Activated CD4-positive, alpha-beta memory T cell treated with anti-CD3 and anti-CD28 coated beads, Interleukin-2, amount 10 ng/mL, durations not matched to agents 7 days and 5 days (primary cell): Measurements from ENCODE around the gene TMEM139. TPM values are rescaled to one million over a fixed set of nuclear protein-coding genes. Genes with fewer than 3 reads are reported as not detected.
"Not testable (repeated sequence)": the region's sequence is repeated elsewhere in the genome, so short reads cannot be mapped to it uniquely, and the experiment has no call there.

Source experiments
- CTCF ChIA-PET: fragments of 350-600 bp; sonication (Branson Sonifier 250); formaldehyde crosslinking; loops from one replicate; lab custom pipeline; 2021; ENCODE audit warnings: antibody characterized with exemption, inconsistent platforms; lab: Charles Lee
- POLR2A ChIA-PET: fragments of 350-600 bp; sonication (Branson Sonifier 250); formaldehyde crosslinking; loops from one replicate; lab custom pipeline; 2021; ENCODE audit warnings: antibody characterized with exemption; lab: Charles Lee
- DNase-seq: peaks from one replicate; pipeline ENCODE4 v3.0.0-alpha.2; 2020
- H3K27ac Mint-ChIP-seq: one replicate; pipeline ENCODE4 v1.8.0; 2021; ENCODE audit warnings: mild to moderate bottlenecking, mixed read lengths
- H3K27me3 Mint-ChIP-seq: one replicate; pipeline ENCODE4 v1.8.0; 2021; ENCODE audit warnings: mixed read lengths
- H3K36me3 Mint-ChIP-seq: one replicate; pipeline ENCODE4 v1.8.0; 2021; ENCODE audit warnings: low read depth, mixed read lengths
- H3K4me1 Mint-ChIP-seq: one replicate; pipeline ENCODE4 v1.8.0; 2021; ENCODE audit warnings: mixed read lengths
- H3K4me3 Mint-ChIP-seq: one replicate; pipeline ENCODE4 v1.8.0; 2021; ENCODE audit warnings: mild to moderate bottlenecking, mixed read lengths
- H3K9me3 Mint-ChIP-seq: one replicate; pipeline ENCODE4 v1.8.0; 2021; ENCODE audit warnings: mixed read lengths
- total RNA-seq, 2 experiments: library from RNA; stranded (reverse); gene quantifications; one replicate each; pipeline ENCODE4 v1.2.3, GENCODE V29; 2021

TMEM139 gene
- total RNA-seq, 2 experiments from 2014 or later, result 0.48 to 0.73 TPM

GRCh38 chr7:143259765-143260164 lies 25.0 kb upstream of the TMEM139 start:
- no peak overlapping the region for H3K4me3 Mint-ChIP-seq

DNA sequence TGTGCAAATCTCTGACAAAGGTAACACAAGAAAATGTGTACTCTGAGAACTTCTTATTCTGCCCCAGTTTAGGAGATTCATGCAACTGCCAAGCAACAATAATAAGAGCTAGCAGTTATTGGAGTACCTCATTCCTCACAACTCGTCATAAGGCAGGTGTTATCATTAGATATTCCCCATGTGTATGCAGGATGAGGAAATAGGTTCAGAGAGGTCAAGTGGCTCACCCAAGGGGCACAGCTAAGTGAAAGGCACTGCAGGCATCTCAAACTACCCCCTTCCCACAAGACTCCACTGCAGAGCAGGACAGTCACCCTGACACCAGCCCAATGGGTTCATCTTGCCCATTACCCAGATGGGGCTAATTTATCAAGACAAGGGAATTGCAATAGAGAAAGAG lies 22.9 kb upstream of the TMEM139 start:
- H3K4me3 Mint-ChIP-seq, result peak overlapping the region; percentile 42
- H3K4me1 Mint-ChIP-seq, result peaks cover 68% of the 10 kb centered on the region

More at GRCh38 chr7:143259765-143260164, 25.0 kb upstream of the TMEM139 start:
- no peak for DNase-seq
- Mint-ChIP-seq H3K27ac (peak overlapping the region; percentile 84), H3K36me3 (peaks cover 17% of the 10 kb centered on the region), H3K9me3 (peaks cover 8% of the 10 kb centered on the region), H3K27me3 (no peaks in the 10 kb centered on the region), H3K4me1 (peaks cover 69% of the 10 kb centered on the region)
- CTCF ChIA-PET, result interaction anchor here (0.6 to 15.3 kb wide), 4 partner anchors 19 to 120 kb away, joined by 3 to 178 read pairs (median 6); no protein-coding TSS in a partner anchor
- POLR2A ChIA-PET, result interaction anchor here (1.1 to 1.5 kb wide), 2 partner anchors 9 to 28 kb away, joined by 4 to 7 read pairs; partner anchors contain the start of gene CASP2

GRCh38 chr7:143263266-143264195 lies 21.2 kb upstream of the TMEM139 start, which contains the start of gene GSTK1:
TSS of gene GSTK1 (plus strand) at chr7:143263441. CDS start at chr7:143263514, 73 bp downstream.
- H3K9me3 Mint-ChIP-seq, result peaks cover 5% of the 10 kb centered on the region
- H3K27ac Mint-ChIP-seq, result peak within 1 kb of the TSS; percentile 87
- H3K4me1 Mint-ChIP-seq, result peaks cover 73% of the 10 kb centered on the region
- no peaks in the 10 kb centered on the region for H3K27me3 Mint-ChIP-seq
- ChIA-PET POLR2A (interaction anchor here (0.8 to 5.8 kb wide), 21 partner anchors 9 to 466 kb away, joined by 3 to 56 read pairs (median 11); partner anchors contain the start of genes CASP2 and ZYX), CTCF (interaction anchor here (0.6 to 15.3 kb wide), 20 partner anchors 10 to 695 kb away, joined by 3 to 178 read pairs (median 5); partner anchors contain the start of gene CASP2)
- peak within 1 kb of the TSS; percentile 97 for H3K4me3 Mint-ChIP-seq
- peaks cover 50% of the 10 kb centered on the region for H3K36me3 Mint-ChIP-seq
- peak; percentile 86 for DNase-seq

More for the DNA sequence above, 22.9 kb upstream of the TMEM139 start:
- ChIA-PET CTCF (interaction anchor here (15.3 kb wide), 1 partner anchor 21 kb away, joined by 178 read pairs; no protein-coding TSS in a partner anchor), POLR2A (interaction anchor here (4.4 to 5.8 kb wide), 2 partner anchors 18 kb away, joined by 51 to 56 read pairs; no protein-coding TSS in a partner anchor)
- DNase-seq, result no peak
- Mint-ChIP-seq H3K9me3 (peaks cover 5% of the 10 kb centered on the region), H3K36me3 (peaks cover 33% of the 10 kb centered on the region), H3K27ac (peak overlapping the region; percentile 50), H3K27me3 (no peaks in the 10 kb centered on the region)

- peaks cover 56% of the 10 kb centered on the region for H3K36me3 Mint-ChIP-seq
- CTCF ChIA-PET, result interaction anchor here (0.6 to 15.3 kb wide), 13 partner anchors 9 to 115 kb away, joined by 3 to 178 read pairs (median 5); partner anchors contain the start of gene CASP2
- peaks cover 73% of the 10 kb centered on the region for H3K4me1 Mint-ChIP-seq
Measured at GRCh38 chr7:143264196-143264568, 20.6 kb upstream of the TMEM139 start.

GRCh38 chr7:143265017-143265693 lies 19.6 kb upstream of the TMEM139 start:
- POLR2A ChIA-PET, result interaction anchor here (0.7 to 5.8 kb wide), 13 partner anchors 10 to 115 kb away, joined by 3 to 56 read pairs (median 23); partner anchors contain the start of genes CASP2 and ZYX
- Mint-ChIP-seq H3K27me3 (no peaks in the 10 kb centered on the region), H3K27ac (peak overlapping the region; percentile 87), H3K4me3 (peak overlapping the region; percentile 97), H3K36me3 (peaks cover 66% of the 10 kb centered on the region), H3K9me3 (peaks cover 5% of the 10 kb centered on the region), H3K4me1 (peaks cover 72% of the 10 kb centered on the region)
- no peak for DNase-seq
- CTCF ChIA-PET, result interaction anchor here (0.7 to 15.3 kb wide), 10 partner anchors 10 to 36 kb away, joined by 3 to 178 read pairs (median 4); no protein-coding TSS in a partner anchor

More at GRCh38 chr7:143264196-143264568, 20.6 kb upstream of the TMEM139 start:
- Mint-ChIP-seq H3K27ac (peak overlapping the region; percentile 87), H3K4me3 (peak overlapping the region; percentile 97)
- H3K9me3 Mint-ChIP-seq, H3K27me3 Mint-ChIP-seq, DNase-seq: not testable (repeated sequence)
- POLR2A ChIA-PET, result interaction anchor here (0.7 to 5.8 kb wide), 18 partner anchors 9 to 467 kb away, joined by 3 to 56 read pairs (median 14); partner anchors contain the start of genes CASP2 and ZYX

DNA sequence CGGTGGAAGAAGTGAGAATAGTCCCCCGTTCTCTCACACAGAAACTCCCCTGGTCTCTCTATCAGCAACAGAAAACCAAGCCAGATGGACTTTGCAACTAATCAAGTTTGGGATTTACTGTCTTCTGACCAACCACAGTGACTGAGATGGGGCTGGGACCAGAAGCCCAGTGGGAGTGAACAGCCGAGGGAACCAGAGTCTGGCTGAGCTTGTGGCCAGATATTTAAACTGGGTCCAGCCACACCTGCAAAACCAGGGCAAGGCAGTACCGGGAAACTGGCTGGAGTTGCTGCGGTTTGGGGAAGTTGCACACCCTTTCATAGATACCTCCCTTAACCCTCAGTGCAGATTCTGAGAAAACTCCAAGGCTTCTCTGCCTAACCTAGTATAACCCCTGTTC lies 15.5 kb upstream of the TMEM139 start:
- POLR2A ChIA-PET, result interaction anchor here (0.7 to 1.6 kb wide), 6 partner anchors 9 to 35 kb away, joined by 3 to 6 read pairs (median 4); partner anchors contain the start of gene CASP2
- Mint-ChIP-seq H3K4me3 (no peak overlapping the region), H3K4me1 (peaks cover 59% of the 10 kb centered on the region), H3K27ac (no peak overlapping the region), H3K36me3 (peaks cover 72% of the 10 kb centered on the region), H3K27me3 (no peaks in the 10 kb centered on the region), H3K9me3 (no peaks in the 10 kb centered on the region)
- no peak for DNase-seq
- CTCF ChIA-PET, result interaction anchor here (15.3 kb wide), 1 partner anchor 28 kb away, joined by 178 read pairs; no protein-coding TSS in a partner anchor

- CTCF ChIA-PET, result interaction anchor here (1.6 to 5.9 kb wide), 2 partner anchors 9 to 31 kb away, joined by 4 to 27 read pairs; no protein-coding TSS in a partner anchor
- H3K27ac Mint-ChIP-seq, result no peak overlapping the region
- H3K9me3 Mint-ChIP-seq, result no peaks in the 10 kb centered on the region
- H3K27me3 Mint-ChIP-seq, result no peaks in the 10 kb centered on the region
- no peak overlapping the region for H3K4me3 Mint-ChIP-seq
- H3K4me1 Mint-ChIP-seq, result peaks cover 40% of the 10 kb centered on the region
- H3K36me3 Mint-ChIP-seq, result peaks cover 54% of the 10 kb centered on the region
- POLR2A ChIA-PET, result no interaction called here
- DNase-seq, result no peak
Measured at GRCh38 chr7:143271240-143271639, 13.5 kb upstream of the TMEM139 start.

DNA sequence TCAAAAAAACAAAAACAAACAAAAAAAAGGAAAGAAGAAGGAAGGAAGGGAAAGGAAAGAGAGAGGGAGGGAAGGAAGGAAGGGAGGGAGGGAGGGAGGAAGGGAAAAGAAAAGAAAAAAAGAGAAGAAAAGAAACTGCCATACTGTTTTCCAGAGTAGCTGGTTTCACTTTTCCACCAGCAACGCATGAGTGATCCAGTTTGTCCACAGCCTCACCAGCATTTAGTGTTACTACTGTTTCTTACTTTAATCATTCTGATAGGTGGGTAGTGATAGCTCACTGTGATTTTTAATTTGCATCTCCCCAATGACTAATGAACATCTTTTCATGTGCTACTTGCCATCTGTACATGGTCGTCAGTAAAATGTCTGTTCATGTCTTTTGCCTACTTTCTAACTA lies 11.9 kb upstream of the TMEM139 start:
- CTCF ChIA-PET, result interaction anchor here (1.4 to 5.9 kb wide), 4 partner anchors 9 to 33 kb away, joined by 5 to 27 read pairs (median 6); partner anchors contain the start of gene GSTK1
- DNase-seq, result no peak
- Mint-ChIP-seq H3K27ac (no peak overlapping the region), H3K9me3 (no peaks in the 10 kb centered on the region), H3K4me3 (no peak overlapping the region), H3K4me1 (peaks cover 25% of the 10 kb centered on the region), H3K36me3 (peaks cover 41% of the 10 kb centered on the region), H3K27me3 (no peaks in the 10 kb centered on the region)
- POLR2A ChIA-PET, result interaction anchor here (1.3 kb wide), 1 partner anchor 15 kb away, joined by 5 read pairs; the partner anchor contains the start of gene CASP2

DNA sequence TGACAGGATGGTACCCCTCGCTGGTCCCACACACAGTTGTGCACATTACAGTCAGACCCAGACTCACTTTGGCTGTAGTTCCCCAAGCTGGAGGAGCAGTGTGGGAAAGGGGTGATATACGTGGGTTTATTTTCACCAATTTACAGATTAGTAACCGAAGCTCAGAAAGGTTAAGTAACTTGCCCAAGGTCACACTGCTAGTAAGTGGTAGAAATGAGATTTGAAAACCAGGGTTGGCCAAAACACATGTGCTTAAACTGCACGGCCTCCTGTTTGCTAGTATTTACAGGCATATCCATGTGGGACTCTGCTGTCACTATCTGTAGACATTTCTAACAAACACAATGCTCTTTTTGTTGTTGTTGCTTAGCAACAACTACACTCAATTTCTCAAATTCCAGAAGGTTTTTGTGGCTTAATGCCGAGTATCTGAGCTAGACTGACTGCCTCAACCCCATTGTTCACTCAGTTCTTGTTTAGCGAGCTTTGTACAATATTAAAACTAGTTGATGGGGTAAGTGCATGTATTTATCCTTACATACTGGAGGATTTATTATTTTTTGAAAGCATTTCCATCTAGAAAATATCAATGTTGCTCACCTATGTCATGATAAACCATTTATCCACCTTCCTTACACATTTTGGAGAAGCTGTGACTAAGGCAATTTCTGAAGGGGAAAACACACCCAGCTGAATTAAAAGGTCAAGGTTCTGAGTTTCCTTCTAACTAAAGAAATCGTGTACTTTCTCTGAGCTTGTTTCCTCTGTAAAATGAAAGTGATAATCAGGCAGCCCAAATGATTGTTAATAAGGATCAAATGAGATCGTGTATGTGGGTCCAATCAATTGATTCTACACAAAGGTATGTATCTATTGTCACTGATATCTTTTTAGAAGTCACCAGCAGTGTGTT lies 5.3 kb upstream of the TMEM139 start:
- Mint-ChIP-seq H3K9me3 (no peaks in the 10 kb centered on the region), H3K27me3 (no peaks in the 10 kb centered on the region), H3K36me3 (no peaks in the 10 kb centered on the region), H3K4me1 (peaks cover 41% of the 10 kb centered on the region), H3K4me3 (peak overlapping the region; percentile 65), H3K27ac (peak overlapping the region; percentile 70)
- DNase-seq, result no peak
- ChIA-PET POLR2A (interaction anchor here (0.9 to 6.4 kb wide), 15 partner anchors 8 to 105 kb away, joined by 4 to 56 read pairs (median 6); partner anchors contain the start of genes CASP2 and GSTK1), CTCF (interaction anchor here (0.6 to 3.6 kb wide), 15 partner anchors 9 to 101 kb away, joined by 3 to 30 read pairs (median 4); partner anchors contain the start of genes CASP2 and GSTK1)

- Mint-ChIP-seq H3K27me3 (no peaks in the 10 kb centered on the region), H3K27ac (peak overlapping the region; percentile 70), H3K4me3 (peak overlapping the region; percentile 65), H3K4me1 (peaks cover 43% of the 10 kb centered on the region), H3K9me3 (no peaks in the 10 kb centered on the region), H3K36me3 (no peaks in the 10 kb centered on the region)
- no peak for DNase-seq
- ChIA-PET CTCF (interaction anchor here (0.8 to 3.6 kb wide), 12 partner anchors 8 to 100 kb away, joined by 3 to 30 read pairs (median 6); partner anchors contain the start of genes CASP2 and GSTK1), POLR2A (interaction anchor here (0.9 to 6.4 kb wide), 14 partner anchors 8 to 104 kb away, joined by 4 to 56 read pairs (median 6); partner anchors contain the start of genes CASP2 and GSTK1)
Measured at GRCh38 chr7:143280160-143280559, 4.6 kb upstream of the TMEM139 start.
